ENCODE results near the gene PCDHGA8.
A peak's percentile ranks its signal among the peaks of the same experiment; 100 is the strongest.
"Not testable (repeated sequence)": the region's sequence is repeated elsewhere in the genome, so short reads cannot be mapped to it uniquely, and the experiment has no call there.

Gene PCDHGA8

DNA sequence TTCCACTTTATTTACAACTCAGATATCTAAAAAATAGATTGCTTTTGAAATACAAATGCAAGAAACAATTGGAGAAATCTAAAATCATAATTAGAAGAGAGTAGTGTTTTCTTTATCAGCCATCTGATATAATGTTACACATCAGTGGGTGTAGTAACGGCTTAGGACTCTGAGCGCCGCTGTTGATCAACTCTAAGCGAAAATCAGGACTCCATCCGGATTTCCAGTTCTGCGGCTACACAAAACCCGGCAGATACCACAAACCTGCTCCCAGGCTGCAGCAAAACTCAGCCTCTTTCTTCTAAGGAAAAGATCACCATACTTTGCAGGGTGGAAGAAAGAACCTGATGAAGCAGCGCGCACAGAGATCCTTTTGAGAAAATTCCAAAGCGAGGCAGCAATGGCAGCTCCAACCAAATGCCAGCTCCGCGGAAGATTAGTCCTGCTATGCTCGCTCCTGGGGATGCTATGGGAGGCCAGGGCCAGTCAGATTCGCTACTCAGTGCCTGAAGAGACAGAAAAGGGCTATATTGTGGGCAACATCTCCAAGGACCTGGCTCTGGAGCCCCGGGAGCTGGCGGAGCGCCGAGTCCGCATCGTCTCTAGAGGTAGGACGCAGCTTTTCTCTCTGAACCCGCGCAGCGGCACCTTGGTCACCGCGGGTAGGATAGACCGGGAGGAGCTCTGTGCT, 10.3 kb downstream of the PCDHGA8 start, which contains the start of gene PCDHGA9:
TSS of gene PCDHGA9 (plus strand) at position 226 of the 691 bp plus-strand sequence. CDS start at position 401, 175 bp downstream.
- DNase-seq (ENCODE audit: low read depth in 3 of 3): no peak

DNA sequence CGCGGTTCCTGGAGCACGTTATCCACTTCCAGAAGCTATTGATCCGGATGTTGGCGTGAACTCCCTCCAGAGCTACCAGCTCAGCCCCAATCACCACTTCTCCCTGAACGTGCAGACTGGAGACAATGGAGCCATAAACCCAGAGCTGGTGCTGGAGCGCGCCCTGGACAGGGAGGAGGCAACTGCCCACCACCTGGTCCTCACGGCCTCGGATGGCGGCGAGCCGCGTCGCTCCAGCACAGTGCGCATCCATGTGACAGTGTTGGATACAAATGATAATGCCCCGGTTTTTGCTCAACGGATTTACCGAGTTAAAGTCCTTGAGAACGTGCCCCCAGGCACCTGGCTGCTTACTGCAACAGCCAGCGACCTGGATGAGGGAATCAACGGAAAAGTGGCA, 11.0 kb downstream of the PCDHGA8 start:
- no peak for DNase-seq (ENCODE audit: low read depth in 3 of 3)

DNA sequence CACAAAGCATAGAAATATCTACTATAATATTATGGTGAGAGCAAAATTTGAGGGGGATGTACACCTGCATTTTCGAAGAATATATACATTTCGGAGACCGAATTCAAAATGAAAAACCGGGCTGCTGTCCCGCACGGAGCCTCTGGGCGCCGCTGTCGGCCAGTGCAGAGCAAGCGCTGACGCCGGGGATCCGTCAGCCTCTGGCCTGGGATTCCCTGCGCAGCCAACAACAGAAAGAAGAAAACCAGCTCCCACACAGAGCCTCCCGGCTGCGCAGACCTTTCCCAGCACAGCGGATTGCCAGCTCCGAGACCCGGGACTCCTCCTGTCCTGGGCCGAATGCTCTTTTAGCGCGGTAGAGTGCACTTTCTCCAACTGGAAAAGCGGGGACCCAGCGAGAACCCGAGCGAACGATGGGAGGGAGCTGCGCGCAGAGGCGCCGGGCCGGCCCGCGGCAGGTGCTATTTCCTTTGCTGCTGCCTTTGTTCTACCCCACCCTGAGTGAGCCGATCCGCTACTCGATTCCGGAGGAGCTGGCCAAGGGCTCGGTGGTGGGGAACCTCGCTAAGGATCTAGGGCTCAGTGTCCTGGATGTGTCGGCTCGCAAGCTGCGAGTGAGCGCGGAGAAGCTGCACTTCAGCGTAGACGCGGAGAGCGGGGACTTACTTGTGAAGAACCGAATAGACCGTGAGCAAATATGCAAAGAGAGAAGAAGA, 15.5 kb downstream of the PCDHGA8 start, which contains the start of gene PCDHGB6:
TSS of gene PCDHGB6 (plus strand) at position 232 of the 716 bp plus-strand sequence. CDS start at position 414, 182 bp downstream.
- DNase-seq (ENCODE audit: low read depth in 3 of 3): peak in 1 of 3 experiments; percentile 39

DNA sequence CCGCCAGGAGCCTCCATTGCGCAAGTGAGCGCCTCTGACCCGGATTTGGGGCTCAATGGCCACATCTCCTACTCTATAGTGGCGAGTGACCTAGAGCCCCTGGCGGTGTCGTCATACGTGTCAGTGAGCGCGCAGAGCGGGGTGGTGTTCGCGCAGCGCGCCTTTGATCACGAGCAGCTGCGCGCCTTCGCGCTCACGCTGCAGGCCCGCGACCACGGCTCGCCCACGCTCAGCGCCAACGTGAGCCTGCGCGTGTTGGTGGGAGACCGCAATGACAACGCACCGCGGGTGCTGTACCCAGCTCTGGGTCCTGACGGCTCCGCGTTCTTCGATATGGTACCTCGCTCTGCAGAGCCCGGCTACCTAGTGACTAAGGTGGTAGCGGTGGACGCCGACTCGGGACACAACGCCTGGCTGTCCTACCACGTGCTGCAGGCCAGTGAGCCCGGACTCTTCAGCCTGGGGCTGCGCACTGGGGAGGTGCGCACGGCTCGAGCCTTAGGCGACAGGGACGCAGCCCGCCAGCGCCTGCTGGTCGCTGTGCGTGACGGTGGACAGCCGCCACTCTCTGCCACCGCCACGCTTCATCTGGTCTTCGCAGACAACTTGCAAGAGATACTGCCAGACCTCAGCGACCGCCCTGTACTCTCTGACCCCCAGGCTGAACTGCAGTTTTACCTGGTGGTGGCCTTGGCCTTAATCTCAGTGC, 17.3 kb downstream of the PCDHGA8 start:
- no peak for DNase-seq (ENCODE audit: low read depth in 3 of 3)

DNA sequence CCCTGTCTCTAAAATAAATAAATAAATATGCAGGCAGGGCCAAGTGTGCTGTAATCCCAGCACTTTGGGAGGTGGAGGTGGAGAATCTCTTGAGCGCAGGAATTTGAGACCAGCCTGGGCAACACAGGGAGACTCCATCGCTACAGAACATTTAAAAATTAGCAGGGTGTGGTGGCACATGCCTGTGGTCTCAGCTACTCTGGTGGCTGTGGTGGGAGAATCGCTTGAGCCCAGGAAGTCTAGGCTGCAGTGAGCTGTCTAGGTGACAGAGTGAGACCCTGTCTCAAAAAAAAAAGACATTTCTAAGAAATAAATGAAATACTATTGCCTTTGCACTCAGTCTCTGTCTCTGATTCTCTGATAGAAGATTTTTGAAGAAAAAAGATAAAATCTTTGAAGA, 19.1 kb downstream of the PCDHGA8 start:
- DNase-seq (ENCODE audit: low read depth in 3 of 3): no peak

DNA sequence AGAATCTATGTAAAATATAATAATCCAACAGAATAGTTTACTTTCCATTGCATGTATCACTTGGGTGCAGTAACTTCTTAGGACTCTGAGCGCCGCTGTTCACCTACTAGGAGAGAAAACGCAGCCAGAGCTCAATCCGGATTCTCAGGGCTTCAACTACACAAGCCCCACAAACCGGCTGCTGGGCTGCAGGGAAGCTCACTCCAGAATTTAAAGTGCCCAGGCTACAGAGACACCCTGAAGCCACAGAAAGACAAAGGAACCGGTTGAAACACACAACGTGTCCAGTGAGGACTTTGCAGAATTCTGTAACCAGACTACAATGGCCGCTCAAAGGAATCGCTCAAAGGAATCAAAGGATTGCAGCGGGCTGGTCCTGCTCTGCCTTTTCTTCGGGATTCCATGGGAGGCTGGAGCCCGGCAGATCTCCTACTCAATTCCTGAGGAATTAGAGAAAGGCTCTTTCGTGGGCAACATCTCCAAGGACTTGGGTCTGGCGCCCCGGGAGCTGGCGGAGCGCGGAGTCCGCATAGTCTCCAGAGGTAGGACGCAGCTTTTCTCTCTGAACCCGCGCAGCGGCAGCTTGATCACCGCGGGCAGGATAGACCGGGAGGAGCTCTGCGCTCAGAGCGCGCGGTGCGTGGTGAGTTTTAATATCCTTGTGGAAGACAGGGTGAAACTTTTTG, 20.6 kb downstream of the PCDHGA8 start, which contains the start of gene PCDHGA10:
TSS of gene PCDHGA10 (plus strand) at position 134 of the 686 bp plus-strand sequence. CDS start at position 323, 189 bp downstream.
- DNase-seq (ENCODE audit: low read depth in 3 of 3): peak in 2 of 3 experiments; percentile 32 to 49

DNA sequence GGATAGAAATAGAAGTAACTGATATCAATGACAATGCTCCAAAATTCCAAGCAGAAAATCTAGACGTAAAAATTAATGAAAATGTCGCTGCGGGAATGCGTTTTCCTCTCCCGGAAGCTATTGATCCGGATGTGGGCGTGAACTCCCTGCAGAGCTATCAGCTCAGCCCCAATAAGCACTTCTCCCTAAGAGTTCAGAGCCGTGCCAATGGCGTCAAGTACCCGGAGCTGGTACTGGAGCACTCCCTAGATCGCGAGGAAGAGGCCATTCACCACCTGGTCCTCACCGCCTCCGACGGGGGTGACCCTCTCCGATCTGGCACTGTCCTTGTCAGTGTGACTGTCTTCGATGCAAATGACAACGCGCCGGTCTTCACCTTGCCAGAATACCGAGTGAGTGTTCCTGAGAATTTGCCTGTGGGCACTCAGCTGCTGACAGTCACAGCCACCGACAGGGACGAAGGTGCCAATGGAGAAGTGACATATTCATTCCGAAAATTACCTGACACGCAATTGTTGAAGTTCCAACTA, 21.2 kb downstream of the PCDHGA8 start:
- no peak for DNase-seq (ENCODE audit: low read depth in 3 of 3)

DNA sequence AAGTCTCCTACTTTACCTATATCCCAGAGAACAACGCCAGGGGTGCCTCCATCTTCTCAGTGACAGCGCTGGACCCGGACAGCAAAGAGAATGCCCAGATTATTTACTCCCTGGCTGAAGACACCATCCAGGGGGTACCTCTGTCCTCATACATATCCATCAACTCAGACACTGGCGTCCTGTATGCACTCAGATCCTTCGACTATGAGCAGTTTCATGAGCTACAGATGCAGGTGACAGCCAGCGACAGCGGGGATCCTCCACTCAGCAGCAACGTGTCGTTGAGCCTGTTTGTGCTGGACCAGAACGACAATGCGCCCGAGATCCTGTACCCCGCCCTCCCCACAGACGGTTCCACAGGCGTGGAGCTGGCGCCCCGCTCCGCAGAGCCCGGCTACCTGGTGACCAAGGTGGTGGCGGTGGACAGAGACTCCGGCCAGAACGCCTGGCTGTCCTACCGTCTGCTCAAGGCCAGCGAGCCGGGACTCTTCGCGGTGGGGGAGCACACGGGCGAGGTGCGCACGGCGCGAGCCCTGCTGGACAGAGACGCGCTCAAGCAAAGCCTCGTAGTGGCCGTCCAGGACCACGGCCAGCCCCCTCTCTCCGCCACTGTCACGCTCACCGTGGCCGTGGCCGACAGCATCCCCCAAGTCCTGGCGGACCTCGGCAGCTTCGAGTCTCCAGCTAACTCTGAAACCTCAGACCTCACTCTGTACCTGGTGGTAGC, 22.3 kb downstream of the PCDHGA8 start:
- DNase-seq (ENCODE audit: low read depth in 3 of 3): not testable (repeated sequence)

DNA sequence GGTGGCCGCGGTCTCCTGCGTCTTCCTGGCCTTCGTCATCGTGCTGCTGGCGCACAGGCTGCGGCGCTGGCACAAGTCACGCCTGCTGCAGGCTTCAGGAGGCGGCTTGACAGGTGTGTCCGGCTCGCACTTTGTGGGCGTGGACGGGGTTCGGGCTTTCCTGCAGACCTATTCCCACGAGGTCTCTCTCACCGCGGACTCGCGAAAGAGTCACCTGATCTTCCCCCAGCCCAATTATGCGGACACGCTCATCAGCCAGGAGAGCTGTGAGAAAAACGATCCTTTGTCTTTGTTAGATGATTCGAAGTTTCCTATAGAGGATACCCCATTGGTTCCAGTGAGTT, 22.8 kb downstream of the PCDHGA8 start:
- DNase-seq (ENCODE audit: low read depth in 3 of 3): not testable (repeated sequence)

DNA sequence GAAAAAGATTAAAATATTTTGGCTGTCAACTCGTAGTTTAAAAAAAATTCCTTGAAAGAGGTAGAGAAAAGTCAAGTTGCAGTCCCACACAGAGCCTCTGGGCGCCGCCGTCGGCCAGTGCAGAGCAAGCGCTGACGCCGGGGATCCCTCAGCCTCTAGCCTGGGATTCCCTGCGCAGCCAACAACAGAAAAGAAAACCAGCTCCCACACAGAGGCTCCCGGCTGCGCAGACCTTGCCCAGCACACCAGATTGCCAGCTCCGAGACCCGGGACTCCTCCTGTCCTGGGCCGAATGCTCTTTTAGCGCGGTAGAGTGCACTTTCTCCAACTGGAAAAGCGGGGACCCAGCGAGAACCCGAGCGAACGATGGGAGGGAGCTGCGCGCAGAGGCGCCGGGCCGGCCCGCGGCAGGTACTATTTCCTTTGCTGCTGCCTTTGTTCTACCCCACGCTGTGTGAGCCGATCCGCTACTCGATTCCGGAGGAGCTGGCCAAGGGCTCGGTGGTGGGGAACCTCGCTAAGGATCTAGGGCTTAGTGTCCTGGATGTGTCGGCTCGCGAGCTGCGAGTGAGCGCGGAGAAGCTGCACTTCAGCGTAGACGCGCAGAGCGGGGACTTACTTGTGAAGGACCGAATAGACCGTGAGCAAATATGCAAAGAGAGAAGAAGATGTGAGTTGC, 25.2 kb downstream of the PCDHGA8 start, which contains the start of gene PCDHGB7:
TSS of gene PCDHGB7 (plus strand) at position 184 of the 679 bp plus-strand sequence. CDS start at position 367, 183 bp downstream.
- peak in 1 of 3 experiments; percentile 58 for DNase-seq (ENCODE audit: low read depth in 3 of 3)

DNA sequence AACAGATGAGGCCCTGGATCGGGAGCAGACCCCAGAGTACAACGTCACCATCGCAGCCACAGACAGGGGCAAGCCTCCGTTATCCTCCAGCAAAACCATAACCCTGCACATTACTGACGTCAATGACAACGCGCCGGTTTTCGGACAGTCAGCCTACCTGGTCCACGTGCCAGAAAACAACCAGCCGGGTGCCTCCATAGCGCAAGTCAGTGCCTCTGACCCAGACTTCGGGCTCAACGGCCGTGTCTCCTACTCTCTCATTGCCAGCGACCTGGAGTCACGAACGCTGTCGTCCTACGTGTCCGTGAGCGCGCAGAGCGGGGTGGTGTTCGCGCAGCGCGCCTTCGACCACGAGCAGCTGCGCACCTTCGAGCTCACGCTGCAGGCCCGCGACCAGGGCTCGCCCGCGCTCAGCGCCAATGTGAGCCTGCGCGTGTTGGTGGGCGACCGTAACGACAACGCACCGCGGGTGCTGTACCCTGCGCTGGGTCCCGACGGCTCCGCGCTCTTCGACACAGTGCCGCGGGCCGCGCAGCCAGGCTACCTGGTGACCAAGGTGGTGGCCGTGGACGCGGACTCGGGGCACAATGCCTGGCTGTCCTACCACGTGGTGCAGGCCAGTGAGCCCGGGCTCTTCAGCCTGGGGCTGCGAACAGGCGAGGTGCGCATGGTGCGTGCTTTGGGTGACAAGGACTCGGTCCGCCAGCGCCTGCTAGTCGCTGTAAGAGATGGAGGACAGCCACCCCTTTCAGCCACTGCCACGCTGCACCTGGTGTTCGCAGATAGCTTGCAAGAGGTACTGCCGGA, 26.8 kb downstream of the PCDHGA8 start:
- DNase-seq (ENCODE audit: low read depth in 3 of 3): no peak

DNA sequence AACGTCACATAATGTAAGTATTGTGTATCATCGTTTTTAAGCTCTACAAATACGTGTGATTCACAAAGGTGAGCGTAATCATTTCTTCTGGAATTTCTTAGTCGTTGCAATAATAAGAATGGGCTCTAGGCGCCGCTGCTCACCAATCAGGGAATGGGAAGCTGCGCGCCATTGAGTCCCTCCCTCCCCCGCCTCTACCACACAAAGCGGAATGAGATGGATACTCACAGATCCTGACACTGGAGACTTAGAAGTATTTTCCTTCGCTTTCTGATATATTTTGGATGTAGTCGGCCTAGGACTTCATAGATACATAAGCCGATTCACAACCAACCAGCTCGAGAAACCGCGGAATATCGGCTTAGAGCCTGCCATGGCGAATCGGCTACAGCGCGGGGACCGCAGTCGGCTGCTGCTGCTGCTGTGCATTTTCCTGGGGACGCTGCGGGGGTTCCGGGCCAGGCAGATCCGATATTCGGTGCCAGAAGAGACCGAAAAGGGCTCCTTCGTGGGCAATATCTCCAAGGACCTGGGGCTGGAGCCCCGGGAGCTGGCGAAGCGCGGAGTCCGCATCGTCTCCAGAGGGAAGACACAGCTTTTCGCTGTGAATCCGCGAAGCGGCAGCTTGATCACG, 28.5 kb downstream of the PCDHGA8 start, which contains the start of gene PCDHGA11:
TSS of gene PCDHGA11 (plus strand) at position 197 of the 634 bp plus-strand sequence. CDS start at position 374, 177 bp downstream.
- DNase-seq (ENCODE audit: low read depth in 3 of 3): peak in 1 of 3 experiments; percentile 36

DNA sequence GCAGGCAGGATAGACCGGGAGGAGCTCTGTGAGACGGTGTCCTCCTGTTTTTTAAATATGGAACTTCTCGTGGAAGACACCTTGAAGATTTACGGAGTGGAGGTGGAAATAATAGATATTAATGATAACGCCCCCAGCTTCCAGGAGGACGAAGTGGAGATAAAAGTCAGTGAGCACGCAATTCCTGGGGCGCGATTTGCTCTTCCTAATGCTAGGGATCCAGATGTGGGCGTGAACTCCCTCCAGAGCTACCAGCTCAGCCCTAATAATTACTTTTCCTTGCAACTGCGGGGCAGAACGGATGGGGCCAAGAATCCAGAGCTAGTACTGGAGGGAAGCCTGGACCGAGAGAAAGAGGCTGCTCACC, 29.0 kb downstream of the PCDHGA8 start:
- no peak for DNase-seq (ENCODE audit: low read depth in 3 of 3)

DNA sequence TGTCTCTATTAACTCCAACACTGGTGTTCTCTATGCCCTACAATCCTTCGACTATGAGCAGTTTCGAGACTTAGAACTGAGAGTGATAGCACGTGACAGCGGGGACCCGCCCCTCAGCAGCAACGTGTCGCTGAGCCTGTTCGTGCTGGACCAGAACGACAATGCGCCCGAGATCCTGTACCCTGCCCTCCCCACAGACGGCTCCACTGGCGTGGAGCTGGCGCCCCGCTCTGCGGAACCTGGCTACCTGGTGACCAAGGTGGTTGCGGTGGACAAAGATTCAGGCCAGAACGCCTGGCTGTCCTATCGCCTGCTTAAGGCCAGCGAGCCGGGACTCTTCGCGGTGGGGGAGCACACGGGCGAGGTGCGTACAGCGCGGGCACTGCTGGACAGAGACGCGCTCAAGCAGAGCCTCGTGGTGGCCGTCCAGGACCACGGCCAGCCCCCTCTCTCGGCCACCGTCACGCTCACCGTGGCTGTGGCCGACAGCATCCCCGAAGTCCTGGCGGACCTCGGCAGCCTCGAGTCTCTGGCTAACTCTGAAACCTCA, 30.4 kb downstream of the PCDHGA8 start:
- DNase-seq (ENCODE audit: low read depth in 3 of 3): no peak

DNA sequence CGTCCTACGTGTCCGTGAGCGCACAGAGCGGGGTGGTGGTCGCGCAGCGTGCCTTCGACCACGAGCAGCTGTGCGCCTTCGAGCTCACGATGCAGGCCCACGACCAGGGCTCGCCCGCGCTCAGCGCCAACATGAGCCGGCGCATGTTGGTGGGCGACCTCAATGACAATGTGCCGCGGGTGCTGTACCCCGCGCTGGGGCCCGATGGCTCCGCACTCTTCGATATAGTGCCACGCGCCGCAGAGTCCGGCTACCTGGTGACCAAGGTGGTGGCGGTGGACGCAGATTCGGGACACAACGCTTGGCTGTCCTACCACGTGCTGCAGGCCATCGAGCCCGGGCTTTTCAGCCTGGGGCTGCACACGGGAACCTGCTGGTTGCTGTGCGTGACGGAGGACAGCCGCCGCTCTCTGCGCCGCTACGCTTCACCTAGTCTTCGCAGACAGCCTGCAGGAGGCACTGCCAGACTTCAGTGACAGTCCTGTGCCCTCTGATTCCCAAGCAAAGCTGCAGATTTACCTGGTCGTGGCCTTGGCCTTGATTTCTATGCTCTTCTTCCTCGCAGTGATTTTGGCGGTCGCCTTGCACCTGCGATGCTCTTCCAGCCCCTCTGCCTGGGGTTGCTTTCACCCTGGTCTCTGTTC, 35.5 kb downstream of the PCDHGA8 start:
- no peak for DNase-seq (ENCODE audit: low read depth in 3 of 3)

DNA sequence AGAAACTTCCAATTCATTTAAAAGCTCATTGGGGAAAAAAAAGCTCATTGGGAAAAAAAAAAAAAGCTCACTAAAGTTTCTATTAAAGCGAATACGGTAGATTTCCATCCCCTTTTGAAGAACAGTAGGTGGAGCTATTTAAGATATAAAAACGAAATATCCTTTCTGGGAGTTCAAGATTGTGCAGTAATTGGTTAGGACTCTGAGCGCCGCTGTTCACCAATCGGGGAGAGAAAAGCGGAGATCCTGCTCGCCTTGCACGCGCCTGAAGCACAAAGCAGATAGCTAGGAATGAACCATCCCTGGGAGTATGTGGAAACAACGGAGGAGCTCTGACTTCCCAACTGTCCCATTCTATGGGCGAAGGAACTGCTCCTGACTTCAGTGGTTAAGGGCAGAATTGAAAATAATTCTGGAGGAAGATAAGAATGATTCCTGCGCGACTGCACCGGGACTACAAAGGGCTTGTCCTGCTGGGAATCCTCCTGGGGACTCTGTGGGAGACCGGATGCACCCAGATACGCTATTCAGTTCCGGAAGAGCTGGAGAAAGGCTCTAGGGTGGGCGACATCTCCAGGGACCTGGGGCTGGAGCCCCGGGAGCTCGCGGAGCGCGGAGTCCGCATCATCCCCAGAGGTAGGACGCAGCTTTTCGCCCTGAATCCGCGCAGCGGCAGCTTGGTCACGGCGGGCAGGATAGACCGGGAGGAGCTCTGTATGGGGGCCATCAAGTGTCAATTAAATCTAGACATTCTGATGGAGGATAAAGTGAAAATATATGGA, 38.1 kb downstream of the PCDHGA8 start, which contains the start of gene PCDHGA12:
TSS of gene PCDHGA12 (plus strand) at position 176 of the 782 bp plus-strand sequence. CDS start at position 429, 253 bp downstream.
- DNase-seq (ENCODE audit: low read depth in 3 of 3): peak in 1 of 3 experiments; percentile 31

DNA sequence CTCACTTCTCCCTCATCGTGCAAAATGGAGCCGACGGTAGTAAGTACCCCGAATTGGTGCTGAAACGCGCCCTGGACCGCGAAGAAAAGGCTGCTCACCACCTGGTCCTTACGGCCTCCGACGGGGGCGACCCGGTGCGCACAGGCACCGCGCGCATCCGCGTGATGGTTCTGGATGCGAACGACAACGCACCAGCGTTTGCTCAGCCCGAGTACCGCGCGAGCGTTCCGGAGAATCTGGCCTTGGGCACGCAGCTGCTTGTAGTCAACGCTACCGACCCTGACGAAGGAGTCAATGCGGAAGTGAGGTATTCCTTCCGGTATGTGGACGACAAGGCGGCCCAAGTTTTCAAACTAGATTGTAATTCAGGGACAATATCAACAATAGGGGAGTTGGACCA, 38.9 kb downstream of the PCDHGA8 start:
- no peak for DNase-seq (ENCODE audit: low read depth in 3 of 3)
